ENCODE measurements around the gene TEC. TPM values are rescaled to one million over a fixed set of nuclear protein-coding genes. Genes with fewer than 3 reads are reported as not detected.
"Not testable (repeated sequence)": the region's sequence is repeated elsewhere in the genome, so short reads cannot be mapped to it uniquely, and the experiment has no call there.

TEC gene
- total RNA-seq, 2 experiments from 2014 or later: 3.6 to 4.2 TPM

GRCh38 chr4:48224606-48225005, 45.0 kb downstream of the TEC start:
- Mint-ChIP-seq H3K4me1 (ENCODE audit: low read depth) (no peaks in the 10 kb centered on the region), H3K36me3 (ENCODE audit: low read depth) (peaks cover 4% of the 10 kb centered on the region), H3K4me3 (no peak overlapping the region), H3K9me3 (no peaks in the 10 kb centered on the region), H3K27ac (no peak overlapping the region), H3K27me3 (no peaks in the 10 kb centered on the region)
- TF ChIP-seq CTCF (IDR thresholded peaks at IDR 0.05): no peak
- intact Hi-C loops (cut with micrococcal nuclease): no loop called here
- ATAC-seq (no peak), DNase-seq (no peak)
- ChIA-PET POLR2A (no interaction called here), CTCF (interaction anchor here (1.5 kb wide), 1 partner anchor 43 kb away, joined by 3 read pairs; no protein-coding TSS in a partner anchor)

DNA sequence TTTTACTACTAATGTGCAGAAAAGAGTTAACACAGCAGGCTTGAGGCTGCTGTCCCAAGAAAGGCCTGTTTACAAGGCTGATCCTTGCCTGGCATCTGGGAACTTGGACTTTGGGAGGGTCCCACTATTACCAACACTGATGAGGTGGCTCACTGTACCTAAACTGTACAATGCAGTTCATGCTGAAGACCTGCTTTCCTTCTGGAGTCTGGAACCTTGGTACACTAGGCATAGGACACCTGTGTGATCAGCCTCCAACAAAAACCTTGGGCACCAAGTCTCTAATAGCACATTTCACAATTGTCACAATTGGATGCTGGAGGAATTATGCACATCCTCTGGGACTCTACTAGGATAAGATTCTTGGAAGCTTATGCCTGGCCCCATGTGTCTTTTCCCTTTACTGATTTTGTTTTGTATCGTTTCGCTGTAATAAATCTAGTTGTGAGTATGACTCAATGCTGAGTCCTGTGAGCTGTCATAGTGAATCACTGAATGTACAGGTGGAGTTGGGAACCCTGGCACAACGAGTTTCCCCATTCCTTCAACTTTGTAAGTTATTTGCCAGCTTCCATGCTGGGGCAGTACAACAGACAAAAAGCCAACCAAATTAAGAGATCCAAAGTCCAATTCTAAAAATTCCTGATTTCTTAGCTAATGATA, 45.9 kb downstream of the TEC start:
- ChIA-PET POLR2A (no interaction called here), CTCF (no interaction called here)
- no peaks in the 10 kb centered on the region for H3K9me3 Mint-ChIP-seq
- H3K27me3 Mint-ChIP-seq: no peaks in the 10 kb centered on the region
- DNase-seq (no peak), ATAC-seq (no peak)
- H3K4me3 Mint-ChIP-seq: no peak overlapping the region
- TF ChIP-seq CTCF (IDR thresholded peaks at IDR 0.05): no peak
- H3K27ac Mint-ChIP-seq: no peak overlapping the region
- peaks cover 4% of the 10 kb centered on the region for H3K36me3 Mint-ChIP-seq (ENCODE audit: low read depth)
- H3K4me1 Mint-ChIP-seq (ENCODE audit: low read depth): no peaks in the 10 kb centered on the region
- intact Hi-C loops (cut with micrococcal nuclease): no loop called here

GRCh38 chr4:48222491-48222890, 47.1 kb downstream of the TEC start:
- H3K27ac Mint-ChIP-seq: no peak overlapping the region
- intact Hi-C loops (cut with micrococcal nuclease): no loop called here

GRCh38 chr4:48219430-48219829, 50.2 kb downstream of the TEC start:
- H3K4me1 Mint-ChIP-seq (ENCODE audit: low read depth); H3K27me3 Mint-ChIP-seq; ATAC-seq; DNase-seq; H3K9me3 Mint-ChIP-seq; H3K36me3 Mint-ChIP-seq (ENCODE audit: low read depth); H3K4me3 Mint-ChIP-seq; H3K27ac Mint-ChIP-seq; CTCF ChIA-PET; intact Hi-C loops (cut with micrococcal nuclease); POLR2A ChIA-PET: not testable (repeated sequence)

More at GRCh38 chr4:48222491-48222890, 47.1 kb downstream of the TEC start:
- ATAC-seq: no peak
- POLR2A ChIA-PET: no interaction called here
- Mint-ChIP-seq H3K27me3 (no peaks in the 10 kb centered on the region), H3K4me1 (ENCODE audit: low read depth) (no peaks in the 10 kb centered on the region), H3K36me3 (ENCODE audit: low read depth) (peaks cover 2% of the 10 kb centered on the region), H3K9me3 (no peaks in the 10 kb centered on the region), H3K4me3 (no peak overlapping the region)
- DNase-seq: no peak
- no peak for TF ChIP-seq CTCF (IDR thresholded peaks at IDR 0.05)
- CTCF ChIA-PET: no interaction called here

DNA sequence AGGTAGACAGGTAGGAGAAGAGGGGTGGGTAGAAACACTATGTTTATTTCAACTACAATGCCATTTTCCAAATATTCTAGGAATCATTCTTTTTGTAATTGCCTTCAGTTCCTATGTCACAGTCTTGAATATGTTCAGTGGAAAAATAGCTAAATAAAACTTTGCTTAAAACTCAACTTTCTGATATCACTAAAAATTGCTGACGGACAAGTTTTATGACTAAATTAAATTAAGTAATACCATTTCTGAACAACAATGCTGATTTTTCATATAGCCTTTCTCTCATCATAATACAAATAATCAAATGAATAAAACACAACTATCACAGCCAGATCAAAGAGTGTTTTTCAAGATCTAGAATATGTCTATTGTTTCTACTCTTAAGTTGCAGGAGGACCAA, 53.1 kb downstream of the TEC start:
- TF ChIP-seq CTCF (IDR thresholded peaks at IDR 0.05): no peak
- ATAC-seq: no peak
- Mint-ChIP-seq H3K4me1 (ENCODE audit: low read depth) (peaks cover 7% of the 10 kb centered on the region), H3K27me3 (no peaks in the 10 kb centered on the region), H3K4me3 (no peak overlapping the region), H3K27ac (no peak overlapping the region), H3K9me3 (no peaks in the 10 kb centered on the region), H3K36me3 (ENCODE audit: low read depth) (no peaks in the 10 kb centered on the region)
- ChIA-PET CTCF (interaction anchor here (0.7 kb wide), 1 partner anchor 25 kb away, joined by 3 read pairs; no protein-coding TSS in a partner anchor), POLR2A (no interaction called here)
- DNase-seq: no peak
- intact Hi-C loops (cut with micrococcal nuclease): no loop called here
